ENCODE data around the gene MYO5C.
A peak's percentile ranks its signal among the peaks of the same experiment; 100 is the strongest.

Gene MYO5C

GRCh38 chr15:52295421-52296001, at the start of gene MYO5C:
TSS of gene MYO5C (minus strand) at chr15:52295804. CDS start at chr15:52295636, 168 bp downstream.
- DNase-seq: no peak

GRCh38 chr15:52344592-52344991, 49.0 kb upstream of the MYO5C start:
- DNase-seq: no peak

GRCh38 chr15:52343831-52344230, 48.2 kb upstream of the MYO5C start:
- no peak for DNase-seq

- DNase-seq: no peak
These were observed 44.5 kb upstream of the MYO5C start for GRCh38 chr15:52340093-52340492.

- no peak for DNase-seq
These were observed 43.3 kb upstream of the MYO5C start for GRCh38 chr15:52338891-52339290.

GRCh38 chr15:52338058-52338457, 42.5 kb upstream of the MYO5C start:
- no peak for DNase-seq

GRCh38 chr15:52337198-52337853, 41.7 kb upstream of the MYO5C start:
- DNase-seq: no peak

GRCh38 chr15:52336529-52336928, 40.9 kb upstream of the MYO5C start:
- DNase-seq: no peak

GRCh38 chr15:52334491-52335160, 39.0 kb upstream of the MYO5C start:
- no peak for DNase-seq

- peak; percentile 90 for DNase-seq
These were observed 36.1 kb upstream of the MYO5C start for GRCh38 chr15:52331490-52332240.

GRCh38 chr15:52329987-52330386, 34.4 kb upstream of the MYO5C start:
- peak; percentile 47 for DNase-seq

GRCh38 chr15:52329150-52329549, 33.5 kb upstream of the MYO5C start:
- DNase-seq: no peak

GRCh38 chr15:52328680-52329079, 33.1 kb upstream of the MYO5C start:
- no peak for DNase-seq

- no peak for DNase-seq
These were observed 31.2 kb upstream of the MYO5C start for GRCh38 chr15:52326756-52327155.

- DNase-seq: no peak
These were observed 28.5 kb upstream of the MYO5C start for GRCh38 chr15:52324109-52324508.

GRCh38 chr15:52318729-52319500, 23.3 kb upstream of the MYO5C start:
- no peak for DNase-seq

- no peak for DNase-seq
These were observed 22.1 kb upstream of the MYO5C start for GRCh38 chr15:52317688-52318087.

GRCh38 chr15:52317022-52317421, 21.4 kb upstream of the MYO5C start:
- no peak for DNase-seq

GRCh38 chr15:52309154-52309548, 13.5 kb upstream of the MYO5C start:
- DNase-seq: peak; percentile 30

GRCh38 chr15:52308446-52309153, 13.0 kb upstream of the MYO5C start:
- DNase-seq: no peak

GRCh38 chr15:52307847-52308246, 12.2 kb upstream of the MYO5C start:
- DNase-seq: no peak

GRCh38 chr15:52306270-52306669, 10.7 kb upstream of the MYO5C start:
- DNase-seq: no peak

All from activated CD4-positive, alpha-beta T cell treated with anti-CD3 and anti-CD28 coated beads, Interleukin-2, Interleukin-6, amounts not matched to agents 100 ng/mL and 50 ng/mL, durations not matched to agents 16 hours and 8 hours (primary cell).